Measurements from ENCODE around the gene ARHGAP26.
A peak's percentile ranks its signal among the peaks of the same experiment; 100 is the strongest.
"Not testable (repeated sequence)": the region's sequence is repeated elsewhere in the genome, so short reads cannot be mapped to it uniquely, and the experiment has no call there.

Gene ARHGAP26

DNA sequence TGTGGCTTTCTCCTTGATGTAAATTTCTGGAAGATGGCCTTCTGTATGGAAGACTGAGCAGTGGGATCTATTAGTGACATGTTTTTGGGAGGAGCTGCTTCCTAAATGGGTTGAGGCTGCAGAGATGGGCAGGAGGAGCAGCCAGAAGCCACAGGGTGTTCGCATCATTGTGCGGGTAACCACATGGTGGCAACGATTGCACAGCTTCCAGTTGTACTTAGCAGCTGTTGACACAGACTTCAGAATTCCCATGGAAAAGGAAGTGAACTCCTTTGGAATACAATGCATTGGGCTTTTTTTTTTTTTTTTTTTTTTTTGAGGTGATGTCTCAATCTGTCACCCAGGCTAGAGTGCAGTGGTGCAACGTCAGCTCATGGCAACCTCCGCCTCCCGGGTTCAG, 336.0 kb downstream of the ARHGAP26 start:
- no peak for DNase-seq

DNA sequence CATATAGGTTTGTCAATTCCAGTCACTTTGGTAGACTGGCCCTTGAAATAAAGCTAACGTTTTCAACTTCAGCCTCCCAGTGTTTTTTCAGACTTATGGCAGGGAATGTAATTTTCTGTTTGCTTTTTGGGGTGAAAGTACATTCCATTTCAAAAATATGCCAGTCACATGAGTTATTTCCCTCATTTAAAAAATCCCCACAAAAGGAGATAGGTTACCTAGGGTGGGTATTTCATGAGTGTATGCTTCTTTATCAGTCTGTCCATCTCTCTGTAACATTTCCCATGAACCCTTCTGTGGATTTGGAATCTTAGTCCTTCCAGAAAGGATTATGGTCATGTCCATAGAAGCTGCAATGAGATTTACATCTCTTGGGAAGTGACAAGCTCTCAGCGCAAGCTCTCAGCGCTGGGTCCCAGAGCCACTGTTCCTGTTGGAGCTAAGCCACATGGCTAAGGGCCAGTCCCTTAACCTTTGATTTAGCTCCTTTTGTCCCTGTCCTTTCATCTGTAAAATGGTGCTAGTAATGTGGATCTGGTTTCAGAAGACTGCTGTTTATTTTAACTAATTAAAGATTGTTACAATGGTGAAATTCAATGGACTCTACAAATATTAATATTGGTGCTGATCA, 338.4 kb downstream of the ARHGAP26 start:
- DNase-seq = no peak

- no peak for DNase-seq
Observed at GRCh38 chr5:143110591-143110990, 340.4 kb downstream of the ARHGAP26 start.

GRCh38 chr5:143111799-143112198, 341.6 kb downstream of the ARHGAP26 start:
- DNase-seq = no peak

DNA sequence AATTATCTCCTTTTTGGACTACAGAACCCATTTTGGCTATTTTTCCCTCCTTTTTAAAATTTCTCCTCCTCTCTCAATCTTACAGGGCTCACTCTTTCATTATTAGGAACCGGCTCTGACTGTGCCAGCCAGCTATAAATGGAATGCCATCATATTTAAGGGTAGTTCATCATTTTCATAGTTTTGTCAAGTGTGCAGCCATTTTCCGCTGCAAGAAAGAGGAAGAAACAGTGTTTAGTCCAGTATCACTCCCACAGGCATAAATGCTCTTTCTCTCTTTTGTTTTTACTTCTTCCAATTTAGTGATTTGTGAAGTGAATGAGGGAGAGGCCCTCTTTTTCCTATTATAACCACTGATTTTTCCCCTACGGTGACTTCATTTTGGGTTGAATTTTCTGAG, 343.3 kb downstream of the ARHGAP26 start:
- no peak for DNase-seq

GRCh38 chr5:143114481-143114880, 344.3 kb downstream of the ARHGAP26 start:
- DNase-seq = no peak

GRCh38 chr5:143115381-143115780, 345.2 kb downstream of the ARHGAP26 start:
- no peak for DNase-seq

DNA sequence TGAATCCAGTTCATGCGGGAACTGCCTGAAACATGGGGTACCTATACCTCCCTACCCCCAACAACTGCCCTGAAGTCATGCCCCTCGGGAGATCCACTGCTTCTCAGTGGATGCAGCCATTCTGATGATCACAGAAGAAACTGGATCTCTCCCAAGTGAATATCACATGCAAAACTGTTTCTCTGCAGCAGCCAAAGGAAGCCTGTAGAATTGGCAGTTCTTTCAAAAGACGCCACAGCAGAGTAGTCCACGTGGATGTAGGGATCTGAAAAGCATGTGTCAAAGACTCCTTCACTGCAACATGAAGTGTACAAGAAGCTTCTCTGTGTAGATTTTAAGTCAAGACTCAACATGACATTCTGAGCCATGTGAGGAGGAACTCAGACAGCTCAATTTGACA, 346.6 kb downstream of the ARHGAP26 start:
- DNase-seq = no peak

DNA sequence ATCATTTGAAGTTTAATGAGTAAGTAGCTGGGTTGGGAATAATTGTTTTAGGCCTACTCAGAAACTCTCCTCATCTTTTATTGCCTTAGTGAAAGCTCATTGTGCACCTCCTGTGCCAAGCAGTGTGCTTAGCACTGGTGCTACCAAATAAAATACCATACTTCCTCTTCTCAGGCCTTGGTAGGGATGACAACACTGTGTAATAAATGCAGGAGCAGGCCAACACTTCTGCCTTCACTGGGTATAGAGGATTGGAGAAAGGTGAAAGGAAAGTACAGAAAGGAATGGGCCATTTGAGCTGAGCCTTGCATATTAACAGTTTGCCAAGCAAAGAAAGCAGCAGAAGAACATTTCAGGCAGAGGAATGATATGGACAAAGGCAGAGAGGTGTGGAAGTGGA, 347.6 kb downstream of the ARHGAP26 start:
- no peak for DNase-seq

DNA sequence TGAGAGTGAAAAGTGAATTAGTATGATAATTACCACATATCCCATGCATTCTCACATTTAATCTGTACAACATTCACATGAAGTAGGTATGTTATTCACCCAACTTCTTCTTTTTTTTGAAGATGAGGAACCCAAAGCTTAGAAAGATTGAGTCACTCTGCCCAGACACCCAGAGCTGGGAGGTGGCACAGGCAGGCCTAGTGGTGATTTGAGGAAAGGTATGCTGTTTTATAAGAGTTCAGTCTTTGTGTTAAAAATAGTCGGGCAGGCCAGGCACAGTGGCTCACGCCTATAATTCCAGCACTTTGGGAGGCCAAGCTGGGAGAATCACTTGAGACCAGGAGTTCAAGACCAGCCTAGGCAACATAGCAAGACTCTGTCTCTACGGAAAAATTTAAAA, 348.0 kb downstream of the ARHGAP26 start:
- no peak for DNase-seq

GRCh38 chr5:143118818-143119217, 348.6 kb downstream of the ARHGAP26 start:
- not testable (repeated sequence) for DNase-seq

DNA sequence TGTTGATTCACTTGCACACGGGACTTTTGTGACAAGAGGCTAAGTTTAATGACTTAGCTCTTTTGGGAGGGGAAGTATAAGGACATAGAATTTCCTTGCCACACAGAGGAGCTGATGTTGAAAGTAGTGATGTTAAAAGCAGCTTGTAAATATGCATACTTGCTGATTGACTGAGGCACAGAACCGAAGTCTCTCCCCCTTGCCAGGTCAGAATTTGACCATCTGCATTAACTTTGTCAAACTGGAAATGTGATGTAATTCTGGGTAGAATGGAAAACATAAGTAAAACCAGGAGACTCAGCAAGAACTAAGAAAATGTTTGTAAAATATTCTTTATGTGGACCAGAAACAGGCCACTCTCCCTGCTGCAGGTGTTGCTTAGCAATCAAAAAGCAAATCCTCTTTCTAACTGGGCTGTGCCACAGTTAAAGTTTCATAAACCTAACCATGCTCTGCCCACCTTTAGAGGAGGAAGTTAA, 349.2 kb downstream of the ARHGAP26 start:
- DNase-seq = no peak

DNA sequence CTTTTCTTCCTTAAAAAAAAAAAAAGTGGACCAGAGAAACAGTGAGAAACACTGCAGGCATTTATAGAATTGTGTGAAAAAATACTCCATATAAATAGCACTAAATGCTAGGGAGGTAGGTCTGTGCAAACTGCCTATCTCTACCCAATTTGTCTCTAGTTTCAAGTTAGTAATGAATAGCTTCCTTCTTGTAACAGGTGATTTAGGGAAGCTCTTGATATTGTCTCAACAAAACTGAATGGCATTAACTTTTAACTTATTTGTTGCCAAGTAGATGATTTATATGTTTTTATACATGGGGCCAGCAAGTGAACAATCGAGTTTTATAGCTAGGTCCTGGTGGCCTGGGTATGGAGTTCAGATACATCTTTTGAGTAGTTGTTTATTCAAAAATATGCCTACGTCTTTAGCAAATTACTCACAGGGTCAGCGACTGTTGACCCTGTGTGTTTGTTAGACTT, 349.7 kb downstream of the ARHGAP26 start:
- no peak for DNase-seq

DNA sequence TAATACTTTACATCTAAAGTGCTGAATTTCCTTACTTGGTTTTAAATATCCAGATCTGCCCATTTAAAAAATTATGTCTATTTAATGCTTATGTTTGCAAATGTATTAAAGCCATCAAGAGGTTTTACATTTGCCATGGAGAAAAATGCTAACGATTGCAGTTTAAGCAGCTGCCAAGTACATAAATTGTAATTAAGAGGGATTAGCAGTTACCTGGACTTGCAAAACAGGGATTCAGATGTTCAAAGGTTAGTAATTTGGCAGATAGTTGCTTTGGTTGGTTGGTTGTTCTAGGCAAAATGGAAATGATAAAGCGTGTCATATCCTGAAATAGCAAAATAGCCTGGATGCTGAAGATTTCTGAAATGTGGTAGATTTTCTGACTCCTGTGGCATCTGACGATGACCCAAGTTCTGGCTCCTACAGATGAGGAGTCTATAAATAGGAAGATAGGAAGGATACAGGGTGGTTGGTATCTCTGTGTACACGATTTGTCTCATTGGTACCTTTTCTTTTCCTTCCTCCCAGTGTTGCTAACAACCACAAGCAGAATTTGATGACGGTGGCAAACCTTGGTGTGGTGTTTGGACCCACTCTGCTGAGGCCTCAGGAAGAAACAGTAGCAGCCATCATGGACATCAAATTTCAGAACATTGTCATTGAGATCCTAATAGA, 350.4 kb downstream of the ARHGAP26 start:
- DNase-seq = no peak

DNA sequence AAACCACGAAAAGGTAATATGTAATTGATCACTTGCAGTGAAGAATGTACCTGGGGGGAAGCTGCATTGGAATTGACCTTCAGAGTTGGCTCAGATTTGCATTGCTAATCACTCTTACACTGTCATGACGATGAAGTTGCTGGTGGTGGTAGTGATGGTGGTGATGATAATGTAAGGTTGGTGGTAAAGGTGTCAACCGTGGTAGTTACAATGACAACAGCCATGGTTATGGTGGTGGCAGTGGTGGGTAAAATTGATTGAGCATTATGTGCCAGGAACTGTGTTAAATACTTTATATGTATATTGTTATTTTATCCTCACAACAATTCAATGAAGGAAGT, 350.9 kb downstream of the ARHGAP26 start:
- DNase-seq = peak; percentile 5

GRCh38 chr5:143124593-143124992, 354.4 kb downstream of the ARHGAP26 start:
- DNase-seq = no peak

DNA sequence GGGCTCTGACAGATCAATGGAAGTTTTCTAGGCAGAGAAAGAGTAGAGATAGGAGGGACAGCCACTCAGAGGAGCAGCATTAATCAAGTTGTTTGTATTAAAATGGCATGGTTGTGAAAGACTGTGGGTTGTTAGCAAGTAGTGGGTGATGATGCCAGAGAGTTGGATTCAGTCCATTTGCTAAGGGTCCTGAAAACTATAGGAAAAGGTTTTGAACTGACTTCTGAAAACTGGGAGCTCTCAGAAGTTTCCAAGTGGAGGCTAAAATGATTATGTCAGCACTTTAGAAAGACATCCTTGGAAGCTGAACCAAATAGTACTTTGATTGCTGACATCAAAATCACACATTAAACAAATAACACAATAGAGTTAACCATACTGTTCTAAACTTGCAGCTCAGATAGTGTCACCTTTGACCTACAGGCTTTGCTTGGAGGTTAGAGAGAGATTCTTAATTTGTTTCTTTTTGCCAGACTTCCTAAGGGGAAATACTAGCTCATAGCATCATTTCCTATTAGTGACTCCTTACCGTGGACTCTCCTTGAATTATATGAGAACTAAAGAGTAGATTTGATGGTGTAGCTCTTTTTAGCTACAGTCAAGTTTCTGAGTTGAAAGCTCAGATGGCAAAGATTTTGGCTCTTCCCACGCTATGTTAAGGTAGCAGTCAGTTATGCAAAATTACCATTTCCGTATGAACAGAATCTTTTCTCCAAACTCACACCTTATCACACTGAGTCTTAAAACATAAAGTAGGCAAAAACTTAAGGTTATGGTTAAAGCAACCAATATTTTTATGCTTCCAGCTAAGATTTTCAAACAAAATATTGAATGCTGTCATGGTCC, 356.2 kb downstream of the ARHGAP26 start:
- no peak for DNase-seq

DNA sequence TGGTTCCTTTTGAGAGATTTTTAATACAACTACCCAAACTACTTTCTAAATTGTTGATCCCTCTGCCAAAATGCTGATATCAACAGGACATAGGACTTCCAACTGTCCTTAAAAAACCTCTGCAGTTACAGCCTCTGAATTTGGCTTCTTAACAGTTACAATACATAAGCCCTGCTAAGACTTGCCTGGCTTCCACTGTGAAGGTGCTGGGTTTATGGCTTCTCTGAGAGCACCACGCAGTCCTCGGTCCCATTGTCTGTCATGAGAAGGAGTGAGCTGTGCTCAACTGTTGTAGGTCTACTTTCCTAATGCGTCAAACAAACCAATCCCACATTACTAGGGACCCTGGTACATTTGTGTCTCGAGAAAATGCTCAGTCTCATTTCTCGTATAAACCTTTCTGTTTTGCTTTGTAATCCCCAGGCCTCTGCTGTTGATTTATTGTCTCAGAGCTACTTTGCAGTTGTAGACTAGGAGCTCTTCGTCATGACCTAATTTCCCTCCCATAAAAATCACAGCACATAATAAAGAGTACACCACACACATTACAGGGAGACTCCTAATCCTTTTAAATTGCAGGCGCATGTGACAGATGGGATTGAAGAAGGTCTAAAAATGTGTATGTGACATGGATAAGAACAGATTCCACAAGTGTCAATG, 358.4 kb downstream of the ARHGAP26 start:
- no peak for DNase-seq

GRCh38 chr5:143129203-143129602, 359.0 kb downstream of the ARHGAP26 start:
- no peak for DNase-seq

DNA sequence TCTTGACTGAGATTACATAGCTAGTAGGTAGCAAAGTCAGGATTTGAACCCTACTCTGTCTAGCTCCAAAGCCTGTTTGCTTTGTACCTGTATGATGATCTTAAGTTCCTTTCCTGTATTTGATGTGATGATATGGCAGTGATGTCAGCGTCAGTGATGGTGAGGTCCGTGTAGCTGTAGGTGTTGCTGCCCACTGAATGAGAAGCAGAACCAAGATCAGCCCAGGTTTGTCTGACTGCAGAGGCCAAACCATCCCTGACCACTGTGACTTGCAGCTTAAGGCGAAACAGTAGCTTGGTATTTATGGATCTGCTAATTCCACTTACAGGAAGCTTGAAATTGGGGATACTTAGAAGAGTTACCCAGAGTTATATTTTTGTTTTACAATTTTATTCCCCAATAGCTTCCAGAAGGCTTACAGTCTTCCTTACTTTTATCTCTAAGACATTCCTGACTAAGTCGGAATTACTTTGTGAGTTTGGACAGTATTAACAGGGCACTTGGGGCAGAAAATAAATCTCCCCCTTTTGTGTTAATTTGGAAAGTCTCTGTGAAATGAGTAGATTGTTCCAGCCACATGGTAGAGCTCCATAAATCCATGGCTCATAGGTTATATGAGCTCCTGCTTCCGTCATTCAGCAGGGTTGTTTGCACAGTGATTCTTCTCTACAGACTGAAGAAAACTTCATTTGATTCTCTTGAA, 359.9 kb downstream of the ARHGAP26 start:
- no peak for DNase-seq

DNA sequence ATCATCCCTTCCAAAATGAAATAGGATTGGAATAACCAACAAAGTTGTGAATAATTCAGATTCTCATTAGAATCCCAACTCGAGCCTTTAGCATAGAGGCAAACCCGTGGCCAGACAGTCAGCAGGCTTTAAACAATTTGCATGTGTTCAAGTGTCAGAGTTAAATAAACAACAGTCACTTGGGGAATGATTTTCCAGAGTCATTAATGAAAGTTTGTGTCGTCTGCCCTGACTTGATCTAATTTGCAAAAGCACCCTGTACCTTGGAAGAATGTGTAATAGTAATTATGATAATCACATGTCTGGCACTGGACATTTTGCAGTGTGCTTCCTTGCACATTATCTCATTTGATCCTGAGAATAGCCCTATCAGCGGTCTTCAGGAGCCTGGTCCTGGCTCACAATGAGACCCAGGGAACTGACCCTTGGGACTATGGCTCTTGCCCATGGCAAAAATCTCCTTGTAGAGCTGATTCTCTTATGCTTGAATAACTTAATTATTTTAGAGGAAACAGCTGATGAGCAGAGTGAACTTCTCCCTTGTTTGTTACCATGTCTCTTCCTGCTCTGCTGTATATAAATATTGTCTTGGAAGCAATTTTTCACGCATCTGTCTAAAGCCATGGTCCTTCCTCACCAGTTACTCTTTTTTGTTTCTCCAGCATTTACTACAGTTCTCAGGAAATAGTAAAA, 360.6 kb downstream of the ARHGAP26 start:
- no peak for DNase-seq

GRCh38 chr5:143131972-143132371, 361.8 kb downstream of the ARHGAP26 start:
- DNase-seq = no peak

All from stimulated activated CD4-positive, alpha-beta T cell treated with anti-CD3 and anti-CD28 coated beads, Interleukin-4, amount 100 ng/mL, for 24 hours (primary cell).